H1 (cell line): Measurements from ENCODE around the gene POLDIP3. TPM values are rescaled to one million over a fixed set of nuclear protein-coding genes. Genes with fewer than 3 reads are reported as not detected.

ENCODE experiments used
- CTCF ChIA-PET: fragments of 300-600 bp; sonication (Branson Sonifier 250); formaldehyde crosslinking; loops from one replicate; lab custom pipeline; 2021; ENCODE audit not compliant: partially characterized antibody; lab: Charles Lee
- POLR2A ChIA-PET: fragments of 300-600 bp; sonication (Branson Sonifier 250); formaldehyde crosslinking; loops from one replicate; lab custom pipeline; 2021; ENCODE audit warnings: inconsistent platforms; ENCODE audit not compliant: partially characterized antibody; lab: Charles Lee
- DNase-seq, 2 experiments: peaks; one replicate each; pipeline versions ENCODE4 v3.0.0 to v3.0.0-alpha.2; 2010 to 2022; ENCODE audit warnings: low spot score in 2 of 2, low read depth in 1 of 2, mixed read lengths in 1 of 2
- FAIRE-seq: peaks from 2 replicates; lab custom pipeline; 2011; peaks lifted over from hg19 to GRCh38; lab: Jason Lieb, UNC
- H2AFZ ChIP-seq: 2 replicates; pipeline ENCODE4 v1.8.1; 2012; ENCODE audit warnings: low read length, inconsistent platforms
- H2AK5ac ChIP-seq: 2 replicates; pipeline ENCODE4 v1.6.1; 2013; ENCODE audit warnings: low read depth, low read length
- H2BK120ac ChIP-seq: replicated peaks from 2 replicates; pipeline ENCODE3; 2013; ENCODE audit warnings: low read depth, low read length, inconsistent platforms
- H2BK12ac ChIP-seq: 2 replicates; pipeline ENCODE4 v1.6.1; 2013; ENCODE audit warnings: low read depth, low read length
- H2BK15ac ChIP-seq: 2 replicates; pipeline ENCODE4 v1.6.1; 2013; ENCODE audit warnings: low read length
- H2BK20ac ChIP-seq: 2 replicates; pipeline ENCODE4 v1.6.1; 2013; ENCODE audit warnings: low read length
- H2BK5ac ChIP-seq: 2 replicates; pipeline ENCODE4 v1.6.1; 2013; ENCODE audit warnings: low read depth, low read length
- H3K14ac ChIP-seq: 2 replicates; pipeline ENCODE4 v1.6.1; 2013; ENCODE audit warnings: inconsistent platforms; ENCODE audit not compliant: insufficient read length
- H3K18ac ChIP-seq: 2 replicates; pipeline ENCODE4 v1.6.1; 2013; ENCODE audit warnings: low read length; ENCODE audit errors: extremely low read depth
- H3K23ac ChIP-seq: 2 replicates; pipeline ENCODE4 v1.6.1; 2013; ENCODE audit warnings: inconsistent platforms; ENCODE audit not compliant: insufficient read length
- H3K23me2 ChIP-seq: 2 replicates; pipeline ENCODE4 v1.6.1; 2013; ENCODE audit warnings: low read depth, low read length
- H3K27ac ChIP-seq: 2 replicates; pipeline ENCODE4 v1.6.1; 2011; ENCODE audit warnings: low read depth, low read length, inconsistent platforms
- H3K27me3 ChIP-seq, 4 experiments: replicated peaks in 1 of 4; 1 replicate in 1 of 4; 2 replicates in 3 of 4; pipeline versions ENCODE4 v1.6.1 to v1.8.1; 2011 to 2013; ENCODE audit warnings: low read length in 3 of 4, mild to moderate bottlenecking in 3 of 4, inconsistent platforms in 2 of 4, mixed read lengths in 2 of 4, moderate library complexity in 1 of 4; ENCODE audit not compliant: control insufficient read depth in 3 of 4, insufficient read depth in 3 of 4; ENCODE audit errors: extremely low read depth in 1 of 4
- H3K36me3 ChIP-seq, 4 experiments: 2 replicates each; pipeline versions ENCODE4 v1.6.1 to v1.8.1; 2011 to 2013; ENCODE audit warnings: mild to moderate bottlenecking in 4 of 4, low read length in 3 of 4, moderate library complexity in 2 of 4, control low read depth in 1 of 4, inconsistent platforms in 1 of 4; ENCODE audit not compliant: insufficient read depth in 4 of 4, control insufficient read depth in 2 of 4
- H3K4ac ChIP-seq: replicated peaks from 2 replicates; pipeline ENCODE3; 2013; ENCODE audit warnings: low read length, low read depth, mixed read lengths, inconsistent platforms; ENCODE audit not compliant: insufficient read length
- H3K4me1 ChIP-seq, 4 experiments: replicated peaks in 1 of 4; 1 replicate in 1 of 4; 2 replicates in 3 of 4; pipeline versions ENCODE4 v1.6.1 to v1.8.1; 2011 to 2013; ENCODE audit warnings: low read length in 3 of 4, inconsistent platforms in 2 of 4, mixed read lengths in 1 of 4; ENCODE audit not compliant: insufficient read depth in 4 of 4, control insufficient read depth in 3 of 4
- H3K4me2 ChIP-seq, 2 experiments: 2 replicates each; pipeline versions ENCODE4 v1.6.1 to v1.8.1; 2011 to 2013; ENCODE audit warnings: low read depth in 2 of 2, low read length in 2 of 2, control low read depth in 1 of 2, inconsistent platforms in 1 of 2, mild to moderate bottlenecking in 1 of 2; ENCODE audit not compliant: insufficient read depth in 1 of 2
- H3K4me3 ChIP-seq, 4 experiments: fragments of 200-600, 300-600 bp in 1 of 4; sonication (generic), shearing (Covaris generic), sonication (Bioruptor Twin) in 1 of 4; 2 replicates each; pipeline versions ENCODE4 v1.5.1 to v1.8.1; 2011 to 2016; ENCODE audit warnings: low read length in 4 of 4, low read depth in 3 of 4, control low read depth in 2 of 4, inconsistent platforms in 2 of 4, mild to moderate bottlenecking in 2 of 4, mixed read lengths in 1 of 4, moderate library complexity in 1 of 4; ENCODE audit not compliant: insufficient read depth in 2 of 4; ENCODE audit errors: extremely low read depth in 1 of 4
- H3K56ac ChIP-seq: replicated peaks from 2 replicates; pipeline ENCODE3; 2013; ENCODE audit warnings: low read depth, mild to moderate bottlenecking, mixed read lengths, low read length, inconsistent platforms; ENCODE audit not compliant: insufficient read length
- H3K79me1 ChIP-seq: 2 replicates; pipeline ENCODE4 v1.6.1; 2013; ENCODE audit warnings: low read depth, low read length, control low read depth
- H3K79me2 ChIP-seq, 2 experiments: 2 replicates each; pipeline versions ENCODE4 v1.6.1 to v1.8.1; 2012 to 2013; ENCODE audit warnings: low read length in 2 of 2, mild to moderate bottlenecking in 2 of 2, inconsistent platforms in 1 of 2; ENCODE audit not compliant: insufficient read depth in 2 of 2, control insufficient read depth in 1 of 2
- H3K9ac ChIP-seq, 4 experiments: replicated peaks in 1 of 4; 1 replicate in 1 of 4; 2 replicates in 3 of 4; pipeline versions ENCODE4 v1.6.1 to v1.8.1; 2011 to 2013; ENCODE audit warnings: low read depth in 3 of 4, low read length in 3 of 4, control low read depth in 2 of 4, mild to moderate bottlenecking in 2 of 4, moderate library complexity in 2 of 4, inconsistent platforms in 1 of 4; ENCODE audit errors: extremely low read depth in 1 of 4
- H3K9me3 ChIP-seq, 2 experiments: 2 replicates each; pipeline versions ENCODE4 v1.6.1 to v1.8.1; 2012 to 2013; ENCODE audit warnings: mild to moderate bottlenecking in 2 of 2, moderate library complexity in 2 of 2, control low read depth in 1 of 2, inconsistent platforms in 1 of 2, low read depth in 1 of 2, low read length in 1 of 2, mixed read lengths in 1 of 2; ENCODE audit not compliant: insufficient read depth in 2 of 2
- H4K20me1 ChIP-seq, 2 experiments: replicated peaks in 1 of 2; 2 replicates each; pipeline versions ENCODE3 to v1.8.1; 2011 to 2013; ENCODE audit warnings: inconsistent platforms in 2 of 2, low read length in 2 of 2, mild to moderate bottlenecking in 1 of 2; ENCODE audit not compliant: insufficient read depth in 2 of 2, control insufficient read depth in 1 of 2
- H4K5ac ChIP-seq: 2 replicates; pipeline ENCODE4 v1.6.1; 2013; ENCODE audit warnings: low read length, low read depth, mixed read lengths, inconsistent platforms; ENCODE audit not compliant: insufficient read length
- H4K8ac ChIP-seq: 2 replicates; pipeline ENCODE4 v1.8.0; 2013; ENCODE audit warnings: mild to moderate bottlenecking, moderate library complexity, low read length, inconsistent platforms; ENCODE audit not compliant: insufficient read depth; ENCODE audit errors: extremely low read depth
- H4K91ac ChIP-seq: replicated peaks from 2 replicates; pipeline ENCODE3; 2013; ENCODE audit warnings: low read length, mixed read lengths, inconsistent platforms; ENCODE audit not compliant: insufficient read length
- CEBPB ChIP-seq: IDR thresholded peaks from 2 replicates; pipeline ENCODE4 v1.6.1; 2012; ENCODE audit warnings: low read depth, low read length
- YY1 ChIP-seq: IDR thresholded peaks from 2 replicates; pipeline ENCODE4 v1.6.1; 2011; ENCODE audit warnings: low read depth, mild to moderate bottlenecking, low read length
- WGBS, 2 experiments: shearing (Covaris generic) in 1 of 2; methylation state at CpG; one replicate each; pipeline versions ENCODE4 v1.1.6 to v1.1.7; 2013 to 2015; ENCODE audit warnings: low lambda C conversion rate in 2 of 2, mixed read lengths in 2 of 2, inconsistent platforms in 1 of 2, low coverage in 1 of 2, missing lambda C conversion rate in 1 of 2; ENCODE audit not compliant: insufficient replicate concordance in 2 of 2, insufficient coverage in 1 of 2, insufficient read length in 1 of 2; ENCODE audit errors: extremely low coverage in 1 of 2, missing lambda C conversion rate in 1 of 2; 5-methylcytosine and 5-hydroxymethylcytosine counted together
- polyA plus RNA-seq, 7 experiments: library from polyadenylated mRNA; depleted of rRNA in 3 of 7; stranded (reverse) in 5 of 7; unstranded in 2 of 7; fragments of >200 nt in 5 of 7; fragments of 200-250 nt in 2 of 7; gene quantifications; 1 replicate in 5 of 7; 2 replicates in 1 of 7; 4 replicates in 1 of 7; pipeline versions ENCODE4 v1.2.1 to v1.2.3, GENCODE V29; 2011 to 2013; ENCODE audit warnings: missing spikeins in 2 of 7, mixed read lengths in 2 of 7
- total RNA-seq: library from RNA; stranded (reverse); fragmentation: NEBNext Ultra II Directional; extraction: Animal tissue kit (Norgen Biotek cat#: 25700); gene quantifications from 2 replicates; pipeline ENCODE4 v1.2.1, GENCODE V29; 2021

Gene POLDIP3
- total and polyA plus RNA-seq, 2 of the 8 experiments (the other 6 are each of a cell fraction or from before 2014, with no cell fraction given) = 43.5 to 84.6 TPM

DNA sequence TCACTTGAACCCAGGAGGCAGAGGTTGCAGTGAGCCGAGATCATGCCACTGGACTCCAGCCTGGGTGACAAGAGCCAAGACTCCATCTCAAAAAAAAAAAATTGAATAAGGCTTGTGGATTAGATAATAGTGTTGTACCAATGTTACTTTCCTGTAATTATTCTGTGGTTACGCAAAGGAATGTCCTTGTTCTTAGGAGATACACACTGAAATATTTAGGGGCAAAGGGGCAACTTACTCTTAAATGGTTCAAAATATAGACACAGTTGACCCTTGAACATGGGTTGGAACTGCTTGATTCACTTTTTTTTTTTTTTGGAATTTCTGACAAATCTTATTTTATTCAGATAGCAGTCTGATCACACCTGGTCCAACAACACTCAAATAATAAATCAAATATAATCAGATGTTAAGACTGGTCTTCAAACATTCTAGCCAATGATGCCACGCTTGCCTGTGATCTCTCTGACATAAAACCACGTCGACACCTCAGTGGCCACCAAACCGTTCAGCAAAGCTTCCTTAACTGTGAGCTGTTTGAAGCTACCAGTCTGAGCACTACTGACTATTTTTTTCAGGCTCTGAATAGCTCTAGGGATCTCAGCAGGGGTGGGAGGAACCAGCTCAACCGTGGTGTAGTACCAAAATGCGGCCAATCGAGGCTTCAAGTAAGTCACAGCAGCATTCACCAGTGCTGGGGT, 25.0 kb upstream of the POLDIP3 start:
- Histone ChIP-seq H3K14ac (no peak overlapping the region), H3K36me3 (peaks cover 0 to 7% (median 2%) of the 10 kb centered on the region in 4 experiments; a peak in 3 of 8 replicates), H2BK12ac (no peak overlapping the region), H3K56ac (no peak overlapping the region), H3K4ac (no peak overlapping the region), H3K23ac (no peak overlapping the region), H4K5ac (no peak overlapping the region), H3K9me3 (no peaks in the 10 kb centered on the region), H3K27ac (no peak overlapping the region), H3K27me3 (0 out of 7 replicates have a peak, but pooled peaks cover 0 to 2% (median 0%) of the 10 kb centered on the region in 4 experiments), H2AK5ac (no peak overlapping the region), H4K91ac (no peak overlapping the region), H2BK120ac (no peak overlapping the region), H4K8ac (no peak overlapping the region), H4K20me1 (peaks cover 3 to 7% of the 10 kb centered on the region in 2 experiments), H3K79me2 (peaks cover 0 to 21% of the 10 kb centered on the region in 2 experiments; a peak in 2 of 4 replicates), H2BK20ac (no peak overlapping the region), H3K4me1 (peaks cover 7 to 16% (median 12%) of the 10 kb centered on the region in 4 experiments), H3K23me2 (no peaks in the 10 kb centered on the region), H3K4me2 (no peak overlapping the region), H3K9ac (no peak overlapping the region), H2BK5ac (no peak overlapping the region), H3K18ac (no peak overlapping the region), H3K4me3 (no peak overlapping the region), H3K79me1 (peaks cover 6% of the 10 kb centered on the region; the same call in 1 of the 2 replicates), H2BK15ac (no peak overlapping the region), H2AFZ (no peak overlapping the region)
- WGBS, 2 experiments = 83% methylated on average over 9 of the region's 9 CpGs; no CpG with 5 or more reads in 1 of the 2 experiments
- TF ChIP-seq CEBPB (no peak), YY1 (no peak)
- FAIRE-seq = no peak
- CTCF ChIA-PET = interaction anchor here (0.7 to 5.6 kb wide), 6 partner anchors 8 to 226 kb away, joined by 3 to 33 read pairs (median 4); no protein-coding TSS in a partner anchor
- no peak for DNase-seq
- POLR2A ChIA-PET = interaction anchor here (0.6 to 1.6 kb wide), 5 partner anchors 10 to 58 kb away, joined by 3 to 5 read pairs (median 3); partner anchors contain the start of genes CYB5R3 and POLDIP3
